ENCODE data around the gene ZMIZ1. TPM values are rescaled to one million over a fixed set of nuclear protein-coding genes. Genes with fewer than 3 reads are reported as not detected.

ZMIZ1 gene
- polyA plus RNA-seq, 2 of the 4 experiments (the other 2 are of a cell fraction) = 8.1 to 30.3 TPM

DNA sequence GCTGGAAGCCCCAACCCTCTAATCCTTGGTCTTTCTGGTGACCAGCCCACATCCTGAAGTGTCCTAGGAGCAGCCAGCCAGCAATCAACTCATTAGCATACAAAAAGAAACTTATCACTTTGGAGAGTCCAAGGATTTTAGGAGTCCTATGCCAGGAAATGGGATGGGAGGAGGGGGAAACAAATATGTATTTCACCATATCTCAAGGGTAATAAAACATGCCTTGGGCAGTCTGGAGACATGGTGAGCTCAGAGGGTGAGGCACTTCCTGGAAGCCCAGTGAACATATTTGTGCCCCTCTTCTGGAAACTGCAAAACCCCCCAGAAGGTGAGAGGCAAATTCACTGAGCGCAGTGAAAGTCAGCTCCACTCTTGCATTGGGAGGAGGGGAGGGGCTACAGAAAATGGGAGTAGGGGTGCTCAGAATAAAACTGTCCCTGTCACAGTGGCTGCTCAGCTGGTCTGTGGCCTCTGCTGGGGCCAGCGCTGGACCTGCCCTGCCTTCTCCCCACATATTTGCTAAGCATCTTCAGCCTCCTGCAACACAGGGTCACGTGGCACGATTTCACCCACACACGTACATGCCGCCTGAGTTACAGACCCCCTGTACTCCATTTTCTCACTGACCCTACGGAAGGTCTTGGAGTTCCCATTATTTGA is 17.7 kb upstream of the ZMIZ1 start:
- DNase-seq (ENCODE audit: low read depth in 1 of 2, low spot score in 1 of 2) = no peak
- Histone ChIP-seq H3K4me2 (no peak overlapping the region), H3K4me1 (peaks cover 15% of the 10 kb centered on the region), H3K9me3 (no peaks in the 10 kb centered on the region), H3K4me3 (no peak overlapping the region), H3K27ac (peak overlapping the region in 1 of 2 experiments; percentile 4; a peak in 1 of 6 replicates)
- WGBS (ENCODE audit: missing lambda C conversion rate) = 82% methylated on average over 7 of the region's 7 CpGs
- ChIA-PET CTCF (interaction anchor here (1.3 to 1.5 kb wide), 5 partner anchors 13 to 1004 kb away, joined by 3 to 4 read pairs (median 3); no protein-coding TSS in a partner anchor), POLR2A (no interaction called here)
- no peak for TF ChIP-seq JUN (IDR thresholded peaks at IDR 0.05)
- no peak for TF ChIP-seq MAZ (IDR thresholded peaks at IDR 0.05; ENCODE audit: borderline replicate concordance, low read depth, low read length)
- no peak for TF ChIP-seq ZSCAN20 (CRISPR knock-in tag; IDR thresholded peaks at IDR 0.05)
- TF ChIP-seq EP300 (IDR thresholded peaks at IDR 0.05) = no peak
- TF ChIP-seq POLR2AphosphoS2 (conservative IDR thresholded peaks at IDR 0.05; ENCODE audit: low read length) = no peak
- no peak for TF ChIP-seq MAFK (IDR thresholded peaks at IDR 0.05; ENCODE audit: partially characterized antibody)
- TF ChIP-seq, protein P1, sequence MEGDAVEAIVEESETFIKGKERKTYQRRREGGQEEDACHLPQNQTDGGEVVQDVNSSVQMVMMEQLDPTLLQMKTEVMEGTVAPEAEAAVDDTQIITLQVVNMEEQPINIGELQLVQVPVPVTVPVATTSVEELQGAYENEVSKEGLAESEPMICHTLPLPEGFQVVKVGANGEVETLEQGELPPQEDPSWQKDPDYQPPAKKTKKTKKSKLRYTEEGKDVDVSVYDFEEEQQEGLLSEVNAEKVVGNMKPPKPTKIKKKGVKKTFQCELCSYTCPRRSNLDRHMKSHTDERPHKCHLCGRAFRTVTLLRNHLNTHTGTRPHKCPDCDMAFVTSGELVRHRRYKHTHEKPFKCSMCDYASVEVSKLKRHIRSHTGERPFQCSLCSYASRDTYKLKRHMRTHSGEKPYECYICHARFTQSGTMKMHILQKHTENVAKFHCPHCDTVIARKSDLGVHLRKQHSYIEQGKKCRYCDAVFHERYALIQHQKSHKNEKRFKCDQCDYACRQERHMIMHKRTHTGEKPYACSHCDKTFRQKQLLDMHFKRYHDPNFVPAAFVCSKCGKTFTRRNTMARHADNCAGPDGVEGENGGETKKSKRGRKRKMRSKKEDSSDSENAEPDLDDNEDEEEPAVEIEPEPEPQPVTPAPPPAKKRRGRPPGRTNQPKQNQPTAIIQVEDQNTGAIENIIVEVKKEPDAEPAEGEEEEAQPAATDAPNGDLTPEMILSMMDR (IDR thresholded peaks at IDR 0.05) = no peak
- TF ChIP-seq, protein P2, sequence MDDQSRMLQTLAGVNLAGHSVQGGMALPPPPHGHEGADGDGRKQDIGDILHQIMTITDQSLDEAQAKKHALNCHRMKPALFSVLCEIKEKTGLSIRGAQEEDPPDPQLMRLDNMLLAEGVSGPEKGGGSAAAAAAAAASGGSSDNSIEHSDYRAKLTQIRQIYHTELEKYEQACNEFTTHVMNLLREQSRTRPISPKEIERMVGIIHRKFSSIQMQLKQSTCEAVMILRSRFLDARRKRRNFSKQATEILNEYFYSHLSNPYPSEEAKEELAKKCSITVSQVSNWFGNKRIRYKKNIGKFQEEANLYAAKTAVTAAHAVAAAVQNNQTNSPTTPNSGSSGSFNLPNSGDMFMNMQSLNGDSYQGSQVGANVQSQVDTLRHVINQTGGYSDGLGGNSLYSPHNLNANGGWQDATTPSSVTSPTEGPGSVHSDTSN (IDR thresholded peaks at IDR 0.05) = no peak
- TF ChIP-seq TFCP2L1 (CRISPR knock-in tag; IDR thresholded peaks at IDR 0.05) = no peak
- TF ChIP-seq JUNB (IDR thresholded peaks at IDR 0.05) = no peak
- TF ChIP-seq, protein P3, sequence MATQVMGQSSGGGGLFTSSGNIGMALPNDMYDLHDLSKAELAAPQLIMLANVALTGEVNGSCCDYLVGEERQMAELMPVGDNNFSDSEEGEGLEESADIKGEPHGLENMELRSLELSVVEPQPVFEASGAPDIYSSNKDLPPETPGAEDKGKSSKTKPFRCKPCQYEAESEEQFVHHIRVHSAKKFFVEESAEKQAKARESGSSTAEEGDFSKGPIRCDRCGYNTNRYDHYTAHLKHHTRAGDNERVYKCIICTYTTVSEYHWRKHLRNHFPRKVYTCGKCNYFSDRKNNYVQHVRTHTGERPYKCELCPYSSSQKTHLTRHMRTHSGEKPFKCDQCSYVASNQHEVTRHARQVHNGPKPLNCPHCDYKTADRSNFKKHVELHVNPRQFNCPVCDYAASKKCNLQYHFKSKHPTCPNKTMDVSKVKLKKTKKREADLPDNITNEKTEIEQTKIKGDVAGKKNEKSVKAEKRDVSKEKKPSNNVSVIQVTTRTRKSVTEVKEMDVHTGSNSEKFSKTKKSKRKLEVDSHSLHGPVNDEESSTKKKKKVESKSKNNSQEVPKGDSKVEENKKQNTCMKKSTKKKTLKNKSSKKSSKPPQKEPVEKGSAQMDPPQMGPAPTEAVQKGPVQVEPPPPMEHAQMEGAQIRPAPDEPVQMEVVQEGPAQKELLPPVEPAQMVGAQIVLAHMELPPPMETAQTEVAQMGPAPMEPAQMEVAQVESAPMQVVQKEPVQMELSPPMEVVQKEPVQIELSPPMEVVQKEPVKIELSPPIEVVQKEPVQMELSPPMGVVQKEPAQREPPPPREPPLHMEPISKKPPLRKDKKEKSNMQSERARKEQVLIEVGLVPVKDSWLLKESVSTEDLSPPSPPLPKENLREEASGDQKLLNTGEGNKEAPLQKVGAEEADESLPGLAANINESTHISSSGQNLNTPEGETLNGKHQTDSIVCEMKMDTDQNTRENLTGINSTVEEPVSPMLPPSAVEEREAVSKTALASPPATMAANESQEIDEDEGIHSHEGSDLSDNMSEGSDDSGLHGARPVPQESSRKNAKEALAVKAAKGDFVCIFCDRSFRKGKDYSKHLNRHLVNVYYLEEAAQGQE (IDR thresholded peaks at IDR 0.05) = no peak
- TF ChIP-seq POLR2A (IDR thresholded peaks at IDR 0.05; ENCODE audit: low read length) = no peak
- no peak for TF ChIP-seq HOXA7 (CRISPR knock-in tag; IDR thresholded peaks at IDR 0.05)
- TF ChIP-seq, protein P4, sequence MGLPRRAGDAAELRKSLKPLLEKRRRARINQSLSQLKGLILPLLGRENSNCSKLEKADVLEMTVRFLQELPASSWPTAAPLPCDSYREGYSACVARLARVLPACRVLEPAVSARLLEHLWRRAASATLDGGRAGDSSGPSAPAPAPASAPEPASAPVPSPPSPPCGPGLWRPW (IDR thresholded peaks at IDR 0.05) = no peak
- TF ChIP-seq EHF (CRISPR knock-in tag; IDR thresholded peaks at IDR 0.05) = no peak
- no peak for TF ChIP-seq FOXS1 (CRISPR knock-in tag; IDR thresholded peaks at IDR 0.05)
- no peak for TF ChIP-seq HOXB13 (CRISPR knock-in tag; IDR thresholded peaks at IDR 0.05; ENCODE audit: low read depth)
- FAIRE-seq = no peak
- ATAC-seq = no peak

DNA sequence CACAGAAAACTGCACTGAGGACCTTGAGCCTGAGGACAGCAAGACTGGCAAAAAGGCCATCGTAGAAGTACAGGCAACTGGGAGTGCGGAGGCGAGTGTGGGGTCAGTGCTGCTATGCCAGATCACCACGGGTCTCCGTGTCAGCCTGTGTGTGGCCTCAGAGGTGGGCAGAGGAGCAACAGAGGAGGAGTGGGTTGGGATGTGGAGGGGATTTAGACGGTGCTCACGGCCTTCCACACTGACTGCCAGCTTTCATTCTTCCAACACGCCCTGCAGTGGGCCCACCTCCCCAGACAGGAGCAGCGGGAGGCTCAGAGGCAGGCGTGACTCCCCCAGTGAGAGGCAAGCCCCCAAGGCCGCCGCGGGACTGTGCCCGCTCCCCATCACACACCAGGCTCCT is 17.0 kb upstream of the ZMIZ1 start:
- Histone ChIP-seq H3K4me1 (peaks cover 15% of the 10 kb centered on the region), H3K9me3 (no peaks in the 10 kb centered on the region), H3K27ac (peak overlapping the region in 1 of 2 experiments; percentile 24; a peak in 1 of 6 replicates), H3K4me2 (no peak overlapping the region), H3K4me3 (no peak overlapping the region)
- TF ChIP-seq RNF2 (IDR thresholded peaks at IDR 0.05; ENCODE audit: borderline replicate concordance, low read depth) = no peak
- TF ChIP-seq, protein P5, sequence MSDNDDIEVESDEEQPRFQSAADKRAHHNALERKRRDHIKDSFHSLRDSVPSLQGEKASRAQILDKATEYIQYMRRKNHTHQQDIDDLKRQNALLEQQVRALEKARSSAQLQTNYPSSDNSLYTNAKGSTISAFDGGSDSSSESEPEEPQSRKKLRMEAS (IDR thresholded peaks at IDR 0.05) = no peak
- TF ChIP-seq RCOR1 (IDR thresholded peaks at IDR 0.05; ENCODE audit: low read depth, low read length) = no peak
- no peak for TF ChIP-seq NR3C1 (IDR thresholded peaks at IDR 0.05)
- no peak for TF ChIP-seq EHF (CRISPR knock-in tag; IDR thresholded peaks at IDR 0.05)
- no peak for TF ChIP-seq KDM5A (IDR thresholded peaks at IDR 0.05)
- TF ChIP-seq EP300 (IDR thresholded peaks at IDR 0.05) = no peak
- no peak for TF ChIP-seq NPAS2 (CRISPR knock-in tag; IDR thresholded peaks at IDR 0.05; ENCODE audit: borderline replicate concordance)
- no peak for TF ChIP-seq BHLHE40 (IDR thresholded peaks at IDR 0.05; ENCODE audit: low read depth, low read length)
- no peak for TF ChIP-seq ZNF302 (CRISPR knock-in tag; IDR thresholded peaks at IDR 0.05)
- TF ChIP-seq, protein P6, sequence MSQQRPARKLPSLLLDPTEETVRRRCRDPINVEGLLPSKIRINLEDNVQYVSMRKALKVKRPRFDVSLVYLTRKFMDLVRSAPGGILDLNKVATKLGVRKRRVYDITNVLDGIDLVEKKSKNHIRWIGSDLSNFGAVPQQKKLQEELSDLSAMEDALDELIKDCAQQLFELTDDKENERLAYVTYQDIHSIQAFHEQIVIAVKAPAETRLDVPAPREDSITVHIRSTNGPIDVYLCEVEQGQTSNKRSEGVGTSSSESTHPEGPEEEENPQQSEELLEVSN (IDR thresholded peaks at IDR 0.05; ENCODE audit: borderline replicate concordance, low read depth) = no peak
- TF ChIP-seq TFCP2L1 (CRISPR knock-in tag; IDR thresholded peaks at IDR 0.05) = no peak
- TF ChIP-seq PHF8 (IDR thresholded peaks at IDR 0.05; ENCODE audit: borderline replicate concordance, low read depth) = no peak
- POLR2A ChIA-PET = no interaction called here
- CTCF ChIA-PET = interaction anchor here (1.0 to 1.5 kb wide), 5 partner anchors 11 to 146 kb away, joined by 3 to 5 read pairs (median 4); no protein-coding TSS in a partner anchor
- WGBS (ENCODE audit: missing lambda C conversion rate) = 84% methylated on average over 14 of the region's 14 CpGs
- FAIRE-seq (no peak), ATAC-seq (no peak), DNase-seq (ENCODE audit: low read depth in 1 of 2, low spot score in 1 of 2) (no peak)
